Measurements from ENCODE around the gene COG5.

The COG5 gene

GRCh38 chr7:107344286-107344685 is 219.4 kb downstream of the COG5 start:
- Histone ChIP-seq H3K27me3 (ENCODE audit: insufficient read depth, insufficient read length) (no peaks in the 10 kb centered on the region), H3K9me3 (ENCODE audit: insufficient read depth, low read length) (no peaks in the 10 kb centered on the region), H3K9ac (ENCODE audit: insufficient read length, low read depth) (no peak overlapping the region), H3K36me3 (ENCODE audit: insufficient read depth, insufficient read length, low read length) (no peaks in the 10 kb centered on the region), H3K4me1 (ENCODE audit: insufficient read depth, insufficient read length) (no peaks in the 10 kb centered on the region), H3K4me3 (ENCODE audit: insufficient read length, low read depth) (no peak overlapping the region)
- DNase-seq (ENCODE audit: low read depth, low spot score), result no peak
- TF ChIP-seq ZNF274 (IDR thresholded peaks at IDR 0.05; ENCODE audit: low read depth, low read length) (no peak), SUZ12 (IDR thresholded peaks at IDR 0.05; ENCODE audit: extremely low read depth, insufficient read depth, insufficient read length) (no peak), YY1 (IDR thresholded peaks at IDR 0.05; ENCODE audit: insufficient read depth, insufficient read length) (no peak)

- H3K4me1 ChIP-seq (ENCODE audit: insufficient read depth, insufficient read length), result no peaks in the 10 kb centered on the region
- TF ChIP-seq SUZ12 (IDR thresholded peaks at IDR 0.05; ENCODE audit: extremely low read depth, insufficient read depth, insufficient read length) (no peak), YY1 (IDR thresholded peaks at IDR 0.05; ENCODE audit: insufficient read depth, insufficient read length) (no peak), ZNF274 (IDR thresholded peaks at IDR 0.05; ENCODE audit: low read depth, low read length) (no peak)
Measured at GRCh38 chr7:107338080-107338479, 225.6 kb downstream of the COG5 start.

GRCh38 chr7:107332488-107333269 is 231.0 kb downstream of the COG5 start:
- Histone ChIP-seq H3K9ac (ENCODE audit: insufficient read length, low read depth) (no peak overlapping the region), H3K27me3 (ENCODE audit: insufficient read depth, insufficient read length) (no peaks in the 10 kb centered on the region), H3K4me3 (ENCODE audit: insufficient read length, low read depth) (no peak overlapping the region), H3K4me1 (ENCODE audit: insufficient read depth, insufficient read length) (no peaks in the 10 kb centered on the region), H3K9me3 (ENCODE audit: insufficient read depth, low read length) (no peaks in the 10 kb centered on the region), H3K36me3 (ENCODE audit: insufficient read depth, insufficient read length, low read length) (no peaks in the 10 kb centered on the region)
- no peak for DNase-seq (ENCODE audit: low read depth, low spot score)
- TF ChIP-seq SUZ12 (IDR thresholded peaks at IDR 0.05; ENCODE audit: extremely low read depth, insufficient read depth, insufficient read length) (no peak), YY1 (IDR thresholded peaks at IDR 0.05; ENCODE audit: insufficient read depth, insufficient read length) (no peak), ZNF274 (IDR thresholded peaks at IDR 0.05; ENCODE audit: low read depth, low read length) (no peak)

More at GRCh38 chr7:107338080-107338479, 225.6 kb downstream of the COG5 start:
- no peak for DNase-seq (ENCODE audit: low read depth, low spot score)
- no peaks in the 10 kb centered on the region; the same call in 1 of the 2 replicates for H3K9me3 ChIP-seq (ENCODE audit: insufficient read depth, low read length)
- no peak overlapping the region for H3K9ac ChIP-seq (ENCODE audit: insufficient read length, low read depth)
- no peaks in the 10 kb centered on the region for H3K36me3 ChIP-seq (ENCODE audit: insufficient read depth, insufficient read length, low read length)
- no peak overlapping the region for H3K4me3 ChIP-seq (ENCODE audit: insufficient read length, low read depth)
- H3K27me3 ChIP-seq (ENCODE audit: insufficient read depth, insufficient read length), result no peaks in the 10 kb centered on the region

- Histone ChIP-seq H3K27me3 (ENCODE audit: insufficient read depth, insufficient read length) (no peaks in the 10 kb centered on the region), H3K36me3 (ENCODE audit: insufficient read depth, insufficient read length, low read length) (no peaks in the 10 kb centered on the region), H3K4me1 (ENCODE audit: insufficient read depth, insufficient read length) (no peaks in the 10 kb centered on the region), H3K9me3 (ENCODE audit: insufficient read depth, low read length) (no peaks in the 10 kb centered on the region), H3K4me3 (ENCODE audit: insufficient read length, low read depth) (no peak overlapping the region), H3K9ac (ENCODE audit: insufficient read length, low read depth) (no peak overlapping the region)
- TF ChIP-seq ZNF274 (IDR thresholded peaks at IDR 0.05; ENCODE audit: low read depth, low read length), result no peak
- no peak for TF ChIP-seq YY1 (IDR thresholded peaks at IDR 0.05; ENCODE audit: insufficient read depth, insufficient read length)
- no peak for TF ChIP-seq SUZ12 (IDR thresholded peaks at IDR 0.05; ENCODE audit: extremely low read depth, insufficient read depth, insufficient read length)
- DNase-seq (ENCODE audit: low read depth, low spot score), result no peak
Measured at GRCh38 chr7:107330478-107330877, 233.2 kb downstream of the COG5 start.

GRCh38 chr7:107327986-107328569 is 235.6 kb downstream of the COG5 start:
- DNase-seq (ENCODE audit: low read depth, low spot score), result no peak
- no peak overlapping the region for H3K4me3 ChIP-seq (ENCODE audit: insufficient read length, low read depth)
- no peaks in the 10 kb centered on the region for H3K9me3 ChIP-seq (ENCODE audit: insufficient read depth, low read length)
- no peak for TF ChIP-seq ZNF274 (IDR thresholded peaks at IDR 0.05; ENCODE audit: low read depth, low read length)
- TF ChIP-seq YY1 (IDR thresholded peaks at IDR 0.05; ENCODE audit: insufficient read depth, insufficient read length), result no peak
- no peak overlapping the region for H3K9ac ChIP-seq (ENCODE audit: insufficient read length, low read depth)
- H3K27me3 ChIP-seq (ENCODE audit: insufficient read depth, insufficient read length), result no peaks in the 10 kb centered on the region
- no peaks in the 10 kb centered on the region for H3K36me3 ChIP-seq (ENCODE audit: insufficient read depth, insufficient read length, low read length)
- no peaks in the 10 kb centered on the region for H3K4me1 ChIP-seq (ENCODE audit: insufficient read depth, insufficient read length)

- no peaks in the 10 kb centered on the region for H3K4me1 ChIP-seq (ENCODE audit: insufficient read depth, insufficient read length)
- no peaks in the 10 kb centered on the region for H3K27me3 ChIP-seq (ENCODE audit: insufficient read depth, insufficient read length)
- no peaks in the 10 kb centered on the region for H3K9me3 ChIP-seq (ENCODE audit: insufficient read depth, low read length)
- no peak overlapping the region for H3K9ac ChIP-seq (ENCODE audit: insufficient read length, low read depth)
- no peaks in the 10 kb centered on the region for H3K36me3 ChIP-seq (ENCODE audit: insufficient read depth, insufficient read length, low read length)
- H3K4me3 ChIP-seq (ENCODE audit: insufficient read length, low read depth), result no peak overlapping the region
- no peak for DNase-seq (ENCODE audit: low read depth, low spot score)
- no peak for TF ChIP-seq ZNF274 (IDR thresholded peaks at IDR 0.05; ENCODE audit: low read depth, low read length)
- TF ChIP-seq YY1 (IDR thresholded peaks at IDR 0.05; ENCODE audit: insufficient read depth, insufficient read length), result no peak
- TF ChIP-seq SUZ12 (IDR thresholded peaks at IDR 0.05; ENCODE audit: extremely low read depth, insufficient read depth, insufficient read length), result no peak
Measured at GRCh38 chr7:107326061-107326460, 237.7 kb downstream of the COG5 start.

- no peak overlapping the region for H3K4me3 ChIP-seq (ENCODE audit: insufficient read length, low read depth)
- TF ChIP-seq YY1 (IDR thresholded peaks at IDR 0.05; ENCODE audit: insufficient read depth, insufficient read length), result no peak
- TF ChIP-seq SUZ12 (IDR thresholded peaks at IDR 0.05; ENCODE audit: extremely low read depth, insufficient read depth, insufficient read length), result no peak
- no peak for TF ChIP-seq ZNF274 (IDR thresholded peaks at IDR 0.05; ENCODE audit: low read depth, low read length)
- no peaks in the 10 kb centered on the region for H3K27me3 ChIP-seq (ENCODE audit: insufficient read depth, insufficient read length)
- H3K9ac ChIP-seq (ENCODE audit: insufficient read length, low read depth), result no peak overlapping the region
- H3K4me1 ChIP-seq (ENCODE audit: insufficient read depth, insufficient read length), result no peaks in the 10 kb centered on the region
- no peaks in the 10 kb centered on the region for H3K9me3 ChIP-seq (ENCODE audit: insufficient read depth, low read length)
- DNase-seq (ENCODE audit: low read depth, low spot score), result peak; percentile 5
- no peaks in the 10 kb centered on the region for H3K36me3 ChIP-seq (ENCODE audit: insufficient read depth, insufficient read length, low read length)
Measured at GRCh38 chr7:107322015-107322414, 241.7 kb downstream of the COG5 start.

Data from NT2/D1 (cell line).